GM18499 (cell line): ENCODE results near the gene PTPN9.
"Not testable (repeated sequence)": the region's sequence is repeated elsewhere in the genome, so short reads cannot be mapped to it uniquely, and the experiment has no call there.

Experiments
- ATAC-seq: cut with Tn5 transposase; IDR thresholded peaks from one replicate; pipeline ENCODE4 v1.9.1; 2021; ENCODE audit warnings: moderate number of reproducible peaks; ENCODE audit not compliant: insufficient read depth, unreplicated experiment

PTPN9 gene

GRCh38 chr15:75584121-75584520 lies 5.0 kb upstream of the PTPN9 start:
- no peak for ATAC-seq

DNA sequence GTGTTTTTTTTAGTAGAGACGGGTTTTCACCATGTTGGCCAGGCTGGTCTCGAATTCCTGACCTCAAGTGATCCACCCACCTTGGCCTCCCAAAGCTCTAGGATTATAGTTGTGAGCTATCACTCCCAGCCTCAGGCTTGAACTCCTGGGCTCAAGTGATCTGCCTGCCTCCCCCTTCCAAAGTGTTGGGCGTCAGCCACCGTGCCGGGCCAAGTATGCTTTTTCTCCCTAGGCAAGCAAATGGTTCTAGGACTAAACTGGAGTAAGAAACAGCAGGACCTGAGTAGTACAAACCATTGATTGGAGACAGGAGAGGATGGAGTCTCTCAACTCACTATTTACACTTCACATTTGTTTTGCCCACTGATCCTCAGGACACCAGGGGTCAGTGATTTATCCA lies 4.6 kb upstream of the PTPN9 start:
- ATAC-seq: no peak

DNA sequence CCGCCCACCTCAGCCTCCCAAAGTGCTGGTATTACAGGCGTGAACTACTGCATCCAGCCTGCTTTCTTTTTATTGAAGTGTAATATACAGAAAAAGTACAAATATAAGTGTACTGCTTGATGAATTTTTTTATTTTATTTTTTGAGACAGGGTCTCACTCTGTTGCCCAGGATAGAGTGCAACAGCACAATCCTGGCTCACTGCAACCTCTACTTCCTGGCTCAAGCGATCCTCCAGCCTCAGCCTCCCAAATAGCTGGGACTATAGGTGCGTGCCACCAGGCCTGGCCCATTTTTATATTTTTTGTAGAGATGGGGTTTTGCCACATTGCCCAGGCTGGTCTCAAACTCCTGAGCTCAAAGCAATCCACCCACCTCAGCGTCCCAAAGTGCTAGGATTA lies 3.8 kb upstream of the PTPN9 start:
- ATAC-seq: not testable (repeated sequence)

DNA sequence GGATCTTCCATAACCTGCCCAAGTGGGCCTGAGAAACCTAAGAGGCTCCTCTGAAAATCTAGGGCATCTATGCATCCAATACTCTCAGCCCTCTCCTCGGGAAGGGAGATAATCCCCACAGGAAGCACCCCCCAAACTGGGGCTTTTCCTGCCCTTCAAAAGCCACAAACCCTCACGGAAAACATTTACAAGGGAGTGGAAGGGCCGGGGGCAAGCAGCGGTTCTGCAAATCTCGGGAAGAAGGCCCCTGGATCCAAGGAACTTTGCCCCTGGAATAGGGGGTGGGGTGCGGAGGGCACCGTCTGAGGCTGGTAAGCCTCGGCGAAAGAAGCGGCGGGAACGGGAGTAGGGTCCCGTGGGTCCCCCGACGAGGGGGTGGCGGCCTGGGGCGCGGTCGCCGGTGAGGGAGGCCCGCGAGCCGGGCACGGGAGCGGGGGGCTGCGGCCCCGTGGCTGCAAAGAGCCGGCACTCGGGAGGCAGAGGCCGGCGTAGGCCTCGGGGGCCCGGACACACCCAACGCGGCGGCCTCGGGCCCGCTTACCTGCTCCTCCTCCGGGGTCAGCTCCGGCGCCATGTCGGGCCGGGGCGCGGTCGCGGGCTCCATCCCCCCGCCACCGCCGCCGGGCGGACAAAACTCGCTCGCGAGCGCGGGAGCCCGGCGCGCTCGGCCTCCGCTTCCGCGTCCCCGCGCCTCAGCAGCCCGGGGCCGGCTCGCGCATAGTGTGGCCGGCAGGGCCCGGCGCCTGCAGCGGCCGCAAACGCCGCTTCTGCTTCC lies 755 bp downstream of the PTPN9 start:
- ATAC-seq: no peak

DNA sequence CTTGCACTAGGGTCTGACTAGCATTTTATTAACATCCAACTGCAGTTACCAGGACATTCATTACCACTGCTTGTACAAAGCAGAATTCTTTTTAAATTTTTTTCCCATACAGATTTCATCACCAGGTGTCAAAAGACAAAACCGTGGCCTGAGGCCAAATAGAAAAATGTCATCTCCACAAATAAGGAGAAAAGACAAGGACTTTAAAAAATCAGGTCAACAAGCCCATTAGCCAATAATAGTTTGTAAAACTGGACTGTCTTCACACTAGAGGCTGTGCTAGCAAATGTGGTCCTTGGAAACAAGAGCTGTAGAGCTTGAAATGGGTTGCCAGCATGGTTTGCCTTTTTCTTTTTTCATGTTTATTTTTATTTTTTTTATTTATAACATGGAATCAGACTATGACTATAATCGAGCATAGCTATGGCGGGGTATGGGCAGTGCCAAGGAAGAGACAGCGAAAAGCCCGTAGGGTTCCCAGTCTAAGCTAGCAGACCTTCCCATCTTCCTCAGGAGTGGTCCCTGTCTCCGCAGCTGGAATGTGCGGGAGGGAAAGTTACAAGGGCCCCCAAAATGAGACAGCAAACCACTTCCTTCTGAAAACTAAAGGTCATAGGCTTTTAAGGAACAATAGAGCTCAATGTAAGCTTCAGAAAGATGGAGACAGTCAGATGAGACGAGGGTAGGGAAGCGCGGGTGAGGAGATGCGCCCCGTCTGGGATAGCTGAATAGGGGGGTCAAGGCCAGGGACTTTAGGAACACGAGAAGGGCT lies 1.5 kb downstream of the PTPN9 start:
- no peak for ATAC-seq

GRCh38 chr15:75573648-75574384 lies 5.3 kb downstream of the PTPN9 start:
- no peak for ATAC-seq

DNA sequence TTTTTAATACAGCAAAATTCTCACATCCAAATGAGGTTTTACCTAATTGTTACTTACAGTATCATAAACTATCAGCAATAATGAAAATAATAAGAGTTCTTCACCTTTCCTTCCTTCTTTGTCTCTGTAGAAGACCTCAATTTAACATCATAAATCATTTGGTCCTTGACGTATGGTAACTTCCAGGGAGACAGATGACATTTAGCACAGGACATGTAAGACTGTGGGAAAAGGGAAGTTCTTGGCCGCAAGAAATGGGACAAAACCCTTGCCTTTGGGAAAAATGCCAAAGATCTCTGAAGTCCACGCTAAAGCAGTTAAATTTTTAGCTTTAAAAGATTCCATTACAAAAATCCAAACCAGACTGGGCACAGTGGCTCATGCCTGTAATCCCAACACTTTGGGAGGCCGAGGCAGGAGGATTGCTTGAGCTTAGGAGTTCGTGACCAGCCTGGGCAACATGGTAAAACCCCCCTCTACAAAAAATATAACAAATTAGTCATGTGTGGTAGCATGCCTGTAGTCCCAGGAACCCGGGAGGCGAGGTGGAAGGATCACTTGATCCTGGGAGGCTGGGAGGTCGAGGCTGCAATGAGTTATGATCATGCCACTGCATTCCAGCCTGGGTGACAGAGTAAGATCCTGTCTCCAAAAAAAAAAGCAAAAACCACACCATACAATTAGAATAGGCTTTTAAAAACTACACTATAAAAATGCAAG lies 8.8 kb downstream of the PTPN9 start:
- no peak for ATAC-seq

DNA sequence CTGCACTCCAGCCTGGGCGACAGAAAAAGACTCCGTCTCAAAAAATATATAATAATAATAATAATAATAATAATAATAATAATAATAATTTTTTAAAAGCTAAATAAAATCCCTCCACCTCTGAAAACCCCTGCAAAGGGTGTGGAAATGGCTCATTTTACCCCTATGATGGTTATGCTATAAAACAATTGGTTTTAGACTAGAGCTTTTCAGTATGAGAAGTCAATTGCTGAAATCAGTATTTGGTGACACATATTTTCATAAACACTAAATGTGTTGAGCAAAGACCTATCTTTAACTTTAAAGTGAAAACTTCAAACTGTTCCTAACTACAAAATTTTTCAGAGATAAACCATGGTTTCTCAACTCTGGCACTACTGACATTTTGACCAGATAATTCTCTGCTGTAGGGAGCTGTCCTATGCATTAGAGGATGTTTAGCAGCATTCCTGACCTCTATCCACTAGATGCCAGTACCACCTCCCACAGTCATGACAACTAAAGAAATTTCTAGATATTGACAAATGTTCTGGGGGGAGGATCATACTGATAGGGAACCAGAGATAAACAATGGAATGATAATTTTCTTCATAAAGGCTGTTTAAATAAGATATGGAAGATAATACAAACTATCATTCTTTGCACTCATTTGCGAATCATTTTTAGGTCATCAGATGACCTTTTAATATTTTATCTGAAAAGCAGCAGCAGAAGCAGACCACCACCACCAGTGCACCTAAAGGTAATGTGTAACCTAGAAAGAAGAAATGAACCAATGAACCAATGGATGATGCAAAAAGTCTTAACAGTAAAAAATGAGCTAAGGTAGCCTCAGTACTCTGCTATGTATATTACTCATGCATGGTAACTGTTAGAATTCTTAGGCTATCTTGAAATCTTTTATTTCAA lies 13.8 kb downstream of the PTPN9 start:
- ATAC-seq: no peak

DNA sequence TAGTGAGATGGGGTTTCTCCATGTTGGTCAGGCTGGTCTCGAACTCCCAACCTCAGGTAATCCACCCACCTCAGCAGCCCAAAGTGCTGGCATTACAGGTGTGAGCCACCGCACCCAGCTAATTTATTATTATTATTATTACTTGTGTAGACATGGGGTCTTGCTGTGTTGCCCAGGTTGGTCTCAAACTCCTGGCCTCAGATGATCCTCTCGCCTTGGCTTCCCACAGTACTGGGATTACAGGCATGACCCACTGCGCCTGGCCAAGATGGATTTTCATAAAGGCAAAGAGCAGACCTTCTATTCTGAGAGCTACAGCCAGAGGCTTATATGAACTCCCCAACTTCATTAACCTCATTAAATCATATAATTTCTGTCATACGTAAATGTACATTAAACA lies 17.2 kb downstream of the PTPN9 start:
- ATAC-seq: no peak

GRCh38 chr15:75559360-75559759 lies 19.8 kb downstream of the PTPN9 start:
- not testable (repeated sequence) for ATAC-seq

DNA sequence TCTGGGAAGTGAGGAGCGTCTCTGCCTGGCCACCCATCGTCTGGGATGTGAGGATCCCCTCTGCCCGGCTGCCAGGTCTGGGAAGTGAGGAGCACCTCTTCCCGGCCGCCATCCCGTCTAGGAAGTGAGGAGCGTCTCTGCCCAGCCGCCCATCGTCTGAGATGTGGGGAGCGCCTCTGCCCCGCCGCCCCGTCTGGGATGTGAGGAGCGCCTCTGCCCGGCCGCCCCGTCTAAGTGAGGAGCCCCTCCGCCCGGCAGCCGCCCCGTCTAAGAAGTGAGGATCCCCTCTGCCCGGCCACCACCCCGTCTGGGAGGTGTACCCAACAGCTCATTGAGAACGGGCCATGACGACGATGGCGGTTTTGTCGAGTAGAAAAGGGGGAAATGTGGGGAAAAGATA lies 20.2 kb downstream of the PTPN9 start:
- ATAC-seq: not testable (repeated sequence)

GRCh38 chr15:75554717-75555116 lies 24.4 kb downstream of the PTPN9 start:
- ATAC-seq: no peak

DNA sequence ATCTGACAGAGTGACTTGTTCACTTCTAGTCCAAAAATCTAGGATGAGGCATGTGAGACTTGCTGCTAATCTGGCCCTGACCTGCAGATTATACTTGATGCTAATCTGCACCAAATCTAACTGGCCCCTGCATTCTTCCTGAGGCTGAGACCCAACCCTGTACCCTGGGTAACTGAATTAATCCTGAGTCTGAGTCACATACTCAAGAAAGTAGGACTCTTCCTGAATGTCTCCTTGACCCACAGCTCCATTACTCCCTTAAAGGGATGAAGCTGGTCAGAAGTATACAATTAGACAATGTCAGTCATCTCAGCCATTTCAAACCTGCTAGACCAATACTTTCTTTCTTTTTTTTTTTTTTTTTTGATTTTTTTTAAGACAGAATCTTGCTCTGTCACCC lies 25.5 kb downstream of the PTPN9 start:
- no peak for ATAC-seq

- ATAC-seq: no peak
Measured at GRCh38 chr15:75551091-75551490, 28.0 kb downstream of the PTPN9 start.

DNA sequence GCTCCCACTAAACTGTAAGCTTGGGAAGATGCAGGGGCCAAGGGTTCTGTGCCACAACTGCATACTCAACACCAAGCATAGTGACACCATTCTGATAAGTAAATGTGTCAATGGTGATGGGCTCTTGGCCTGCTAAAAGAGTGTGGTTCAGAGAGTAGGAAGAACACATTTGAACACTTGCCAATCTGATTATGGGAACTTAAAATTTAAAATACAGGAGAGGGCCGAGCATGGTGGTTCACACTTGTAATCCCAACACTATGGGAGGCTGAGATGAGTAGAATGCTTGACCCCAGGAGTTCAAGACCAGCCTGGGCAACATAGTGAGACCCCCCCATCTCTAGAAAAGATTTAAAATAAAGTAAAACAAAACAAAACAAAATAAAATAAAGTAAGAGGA lies 34.1 kb downstream of the PTPN9 start:
- no peak for ATAC-seq

DNA sequence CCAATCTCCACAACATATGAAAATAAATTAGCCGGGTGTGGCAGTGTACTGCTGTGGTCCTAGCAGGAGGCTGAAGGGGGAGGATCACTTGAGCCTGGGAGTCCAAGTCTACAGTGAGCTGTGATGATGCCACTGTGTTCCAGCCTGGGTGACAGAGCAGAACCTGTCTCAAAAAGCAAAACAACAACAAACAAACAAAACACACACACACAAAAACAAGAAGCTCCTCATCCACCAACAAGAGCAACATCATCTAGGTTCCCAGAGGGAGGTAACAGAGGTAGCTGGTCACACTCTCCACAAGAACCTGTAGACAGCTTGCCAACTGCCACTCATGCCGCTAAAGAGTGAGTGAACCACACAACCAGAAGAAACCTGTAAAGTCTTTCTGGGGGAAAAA lies 34.8 kb downstream of the PTPN9 start:
- ATAC-seq: no peak

GRCh38 chr15:75542949-75543545 lies 36.1 kb downstream of the PTPN9 start:
- not testable (repeated sequence) for ATAC-seq

- no peak for ATAC-seq
Measured at GRCh38 chr15:75542386-75542797, 36.7 kb downstream of the PTPN9 start.

DNA sequence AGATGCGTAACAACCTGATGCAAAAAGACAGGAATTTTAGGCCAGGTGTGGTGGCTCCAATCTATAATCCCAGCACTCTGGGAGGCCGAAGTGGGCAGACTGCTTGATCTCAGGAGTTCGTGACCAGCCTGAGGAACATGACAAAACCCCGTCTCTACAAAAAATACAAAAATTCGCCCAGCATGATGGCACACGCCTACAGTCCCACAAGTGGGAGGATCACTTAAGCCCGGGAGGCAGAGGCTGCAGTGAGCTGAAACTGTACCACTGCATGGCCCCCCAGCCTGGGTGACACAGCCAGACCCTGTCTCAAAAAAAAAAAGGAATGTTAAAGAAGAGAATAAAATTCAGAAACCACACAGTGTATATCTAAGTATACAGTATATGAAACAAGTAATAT lies 40.7 kb downstream of the PTPN9 start:
- ATAC-seq: no peak
